ENCODE measurements around the gene BEGAIN.

DNA sequence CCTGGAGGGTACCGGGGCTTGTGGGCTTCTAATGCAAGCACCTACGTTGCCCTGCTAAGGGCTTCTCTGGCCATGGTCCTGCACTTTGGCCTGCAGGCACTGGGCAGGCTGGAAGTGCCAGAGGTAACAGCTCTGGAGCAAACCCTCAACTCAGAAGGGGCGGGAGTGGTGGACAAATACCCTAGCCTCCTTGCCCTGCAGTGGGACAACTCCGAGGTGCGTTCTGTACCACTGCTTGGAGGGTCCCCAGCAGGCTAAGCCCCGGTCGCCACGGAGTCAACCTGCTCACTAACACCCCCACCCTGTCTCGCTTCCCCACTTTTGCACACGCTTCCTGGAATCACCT, 20.4 kb upstream of the BEGAIN start:
- TF ChIP-seq RAD21 (conservative IDR thresholded peaks at IDR 0.05 in 1 of 2, IDR thresholded peaks at IDR 0.05 in 1 of 2): no peak
- no peak for TF ChIP-seq CHD4 (IDR thresholded peaks at IDR 0.05; ENCODE audit: borderline replicate concordance)

Data from A549 (cell line).